ENCODE measurements around the gene FHIP1B. TPM values are rescaled to one million over a fixed set of nuclear protein-coding genes. Genes with fewer than 3 reads are reported as not detected.
"Not testable (repeated sequence)": the region's sequence is repeated elsewhere in the genome, so short reads cannot be mapped to it uniquely, and the experiment has no call there.

Gene FHIP1B
- 10 to 100 TPM; 26.7 to 37.6 TPM for total RNA-seq

- TF ChIP-seq, protein P1, sequence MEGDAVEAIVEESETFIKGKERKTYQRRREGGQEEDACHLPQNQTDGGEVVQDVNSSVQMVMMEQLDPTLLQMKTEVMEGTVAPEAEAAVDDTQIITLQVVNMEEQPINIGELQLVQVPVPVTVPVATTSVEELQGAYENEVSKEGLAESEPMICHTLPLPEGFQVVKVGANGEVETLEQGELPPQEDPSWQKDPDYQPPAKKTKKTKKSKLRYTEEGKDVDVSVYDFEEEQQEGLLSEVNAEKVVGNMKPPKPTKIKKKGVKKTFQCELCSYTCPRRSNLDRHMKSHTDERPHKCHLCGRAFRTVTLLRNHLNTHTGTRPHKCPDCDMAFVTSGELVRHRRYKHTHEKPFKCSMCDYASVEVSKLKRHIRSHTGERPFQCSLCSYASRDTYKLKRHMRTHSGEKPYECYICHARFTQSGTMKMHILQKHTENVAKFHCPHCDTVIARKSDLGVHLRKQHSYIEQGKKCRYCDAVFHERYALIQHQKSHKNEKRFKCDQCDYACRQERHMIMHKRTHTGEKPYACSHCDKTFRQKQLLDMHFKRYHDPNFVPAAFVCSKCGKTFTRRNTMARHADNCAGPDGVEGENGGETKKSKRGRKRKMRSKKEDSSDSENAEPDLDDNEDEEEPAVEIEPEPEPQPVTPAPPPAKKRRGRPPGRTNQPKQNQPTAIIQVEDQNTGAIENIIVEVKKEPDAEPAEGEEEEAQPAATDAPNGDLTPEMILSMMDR (IDR thresholded peaks at IDR 0.05) = no peak
- Histone ChIP-seq H3K9me3 (no peaks in the 10 kb centered on the region), H3K4me1 (peaks cover 0 to 18% of the 10 kb centered on the region in 2 donors), H3K36me3 (no peaks in the 10 kb centered on the region), H3K27ac (peak within 1 kb of the TSS; percentile 84), H3K4me3 (peak within 1 kb of the TSS; percentile 74 to 78), H3K27me3 (no peaks in the 10 kb centered on the region)
- peak; percentile 99 for DNase-seq (ENCODE audit: low spot score)
These were observed at the start of gene FHIP1B for GRCh38 chr11:6234387-6235107. FHIP1B (minus strand) TSS chr11:6234636; CDS start chr11:6224516, 10,120 bp downstream.

GRCh38 chr11:6283453-6284023 is 49.1 kb upstream of the FHIP1B start:
- Histone ChIP-seq H3K27me3 (no peaks in the 10 kb centered on the region), H3K36me3 (no peaks in the 10 kb centered on the region), H3K4me3 (no peak overlapping the region), H3K4me1 (no peaks in the 10 kb centered on the region), H3K27ac (no peak overlapping the region), H3K9me3 (no peaks in the 10 kb centered on the region)
- DNase-seq (ENCODE audit: low spot score) = no peak
- TF ChIP-seq, protein P1 (IDR thresholded peaks at IDR 0.05) = no peak

GRCh38 chr11:6280809-6281208 is 46.4 kb upstream of the FHIP1B start:
- H3K27me3 ChIP-seq; DNase-seq (ENCODE audit: low spot score); H3K4me1 ChIP-seq; H3K4me3 ChIP-seq; H3K36me3 ChIP-seq; H3K27ac ChIP-seq; H3K9me3 ChIP-seq: not testable (repeated sequence)

- no peak for DNase-seq (ENCODE audit: low spot score)
- Histone ChIP-seq H3K36me3 (no peaks in the 10 kb centered on the region), H3K4me1 (peaks cover 0 to 7% of the 10 kb centered on the region in 2 donors), H3K9me3 (peaks cover 0 to 7% of the 10 kb centered on the region in 2 donors), H3K27me3 (no peaks in the 10 kb centered on the region), H3K4me3 (no peak overlapping the region), H3K27ac (no peak overlapping the region)
- TF ChIP-seq, protein P1 (IDR thresholded peaks at IDR 0.05) = no peak
These were observed 38.8 kb upstream of the FHIP1B start for GRCh38 chr11:6273188-6273587.

- Histone ChIP-seq H3K36me3 (no peaks in the 10 kb centered on the region), H3K27me3 (no peaks in the 10 kb centered on the region), H3K9me3 (peaks cover 0 to 4% of the 10 kb centered on the region in 2 donors), H3K27ac (no peak overlapping the region), H3K4me1 (peaks cover 0 to 7% of the 10 kb centered on the region in 2 donors), H3K4me3 (no peak overlapping the region)
- TF ChIP-seq, protein P1 (IDR thresholded peaks at IDR 0.05) = no peak
- DNase-seq (ENCODE audit: low spot score) = no peak
These were observed 37.2 kb upstream of the FHIP1B start for GRCh38 chr11:6271598-6271997.

GRCh38 chr11:6270584-6271246 is 36.3 kb upstream of the FHIP1B start:
- Histone ChIP-seq H3K27ac (no peak overlapping the region), H3K4me3 (no peak overlapping the region), H3K27me3 (no peaks in the 10 kb centered on the region), H3K36me3 (no peaks in the 10 kb centered on the region), H3K4me1 (peaks cover 0 to 7% of the 10 kb centered on the region in 2 donors), H3K9me3 (no peaks in the 10 kb centered on the region)
- TF ChIP-seq, protein P1 (IDR thresholded peaks at IDR 0.05) = no peak
- DNase-seq (ENCODE audit: low spot score) = no peak
